ENCODE results near the gene ATP2B2.

DNA sequence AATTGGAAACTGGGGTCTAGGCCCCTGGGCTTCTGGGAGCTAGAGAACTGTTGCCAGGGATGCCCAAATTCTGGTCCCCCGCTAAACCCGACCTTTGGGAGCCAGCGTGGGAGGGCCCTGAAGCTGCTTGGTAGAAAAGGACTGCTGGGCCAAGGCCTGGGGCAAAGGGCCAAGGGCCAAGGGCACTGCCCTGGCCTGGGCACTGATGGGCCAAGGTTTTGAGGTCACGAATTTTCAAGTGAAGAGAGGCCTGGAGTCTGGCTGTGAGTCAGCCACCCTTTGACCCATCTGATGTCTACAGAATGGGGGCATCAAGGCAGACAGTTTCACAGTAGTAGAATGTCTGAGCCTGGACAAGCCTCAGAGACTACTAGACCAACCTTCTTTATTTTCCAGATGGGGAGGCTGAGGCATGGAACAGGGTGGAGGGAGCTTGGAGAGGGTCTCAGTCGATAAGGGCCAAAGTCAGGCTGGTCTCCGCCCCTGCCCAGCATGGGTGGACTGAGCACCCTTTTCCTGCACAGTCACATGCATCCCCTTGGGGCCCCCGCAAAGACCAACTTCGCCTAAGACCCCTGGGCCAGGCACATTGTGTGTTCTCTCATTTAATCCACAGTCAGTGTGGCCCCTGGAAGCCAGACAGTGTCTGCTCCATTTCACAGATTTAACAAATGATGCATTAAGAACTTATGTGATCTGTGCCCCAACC, 66.3 kb downstream of the ATP2B2 start:
- TF ChIP-seq, protein P1, sequence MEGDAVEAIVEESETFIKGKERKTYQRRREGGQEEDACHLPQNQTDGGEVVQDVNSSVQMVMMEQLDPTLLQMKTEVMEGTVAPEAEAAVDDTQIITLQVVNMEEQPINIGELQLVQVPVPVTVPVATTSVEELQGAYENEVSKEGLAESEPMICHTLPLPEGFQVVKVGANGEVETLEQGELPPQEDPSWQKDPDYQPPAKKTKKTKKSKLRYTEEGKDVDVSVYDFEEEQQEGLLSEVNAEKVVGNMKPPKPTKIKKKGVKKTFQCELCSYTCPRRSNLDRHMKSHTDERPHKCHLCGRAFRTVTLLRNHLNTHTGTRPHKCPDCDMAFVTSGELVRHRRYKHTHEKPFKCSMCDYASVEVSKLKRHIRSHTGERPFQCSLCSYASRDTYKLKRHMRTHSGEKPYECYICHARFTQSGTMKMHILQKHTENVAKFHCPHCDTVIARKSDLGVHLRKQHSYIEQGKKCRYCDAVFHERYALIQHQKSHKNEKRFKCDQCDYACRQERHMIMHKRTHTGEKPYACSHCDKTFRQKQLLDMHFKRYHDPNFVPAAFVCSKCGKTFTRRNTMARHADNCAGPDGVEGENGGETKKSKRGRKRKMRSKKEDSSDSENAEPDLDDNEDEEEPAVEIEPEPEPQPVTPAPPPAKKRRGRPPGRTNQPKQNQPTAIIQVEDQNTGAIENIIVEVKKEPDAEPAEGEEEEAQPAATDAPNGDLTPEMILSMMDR (IDR thresholded peaks at IDR 0.05), result no peak
- no peak for TF ChIP-seq POLR2A (IDR thresholded peaks at IDR 0.05)
